Bone marrow (tissue), 2 donors: ENCODE results near the gene MPHOSPH6.
"Not testable (repeated sequence)": the region's sequence is repeated elsewhere in the genome, so short reads cannot be mapped to it uniquely, and the experiment has no call there.

ENCODE experiments used
- DNase-seq, 2 donors: peaks; one replicate each; lab custom pipeline; 2025; lab: John Stamatoyannopoulos, UW

MPHOSPH6 gene

DNA sequence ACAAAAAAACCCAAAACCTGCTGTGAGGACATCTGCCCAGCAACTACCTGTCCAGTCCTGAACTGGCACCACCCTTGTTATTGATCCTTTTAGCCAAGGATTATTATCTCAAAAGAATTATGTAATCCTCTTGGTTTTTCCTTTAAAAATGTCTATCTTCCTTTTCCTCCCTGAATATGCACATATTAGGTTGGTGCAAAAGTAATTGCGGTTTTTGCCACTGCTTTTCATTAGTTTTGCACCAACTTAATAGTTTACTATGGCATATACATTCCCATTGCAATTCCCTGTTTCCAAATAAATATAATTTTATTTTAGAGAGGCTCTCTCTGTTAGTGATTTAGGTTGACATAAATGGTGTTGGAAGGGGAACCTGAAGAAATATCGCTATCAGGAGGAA is 51.3 kb downstream of the MPHOSPH6 start:
- no peak for DNase-seq

DNA sequence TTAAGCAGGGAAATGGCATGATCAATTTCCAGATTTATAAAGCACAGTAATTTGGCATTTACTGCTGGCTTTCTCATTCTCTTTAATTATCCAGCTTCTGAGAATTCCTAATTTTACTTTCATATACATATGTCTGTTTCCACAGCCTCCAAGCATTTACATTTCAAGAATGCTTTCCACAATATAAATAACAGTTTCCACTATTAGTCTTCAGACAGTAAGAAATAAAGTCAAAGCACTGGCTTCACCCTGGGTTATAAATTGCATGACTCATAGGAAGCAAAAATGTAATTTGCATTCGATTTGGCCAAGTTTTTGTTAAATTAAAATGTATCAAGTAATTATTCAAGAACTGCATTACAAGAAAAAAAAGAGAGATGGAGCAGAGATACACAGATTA is 53.5 kb downstream of the MPHOSPH6 start:
- no peak for DNase-seq

DNA sequence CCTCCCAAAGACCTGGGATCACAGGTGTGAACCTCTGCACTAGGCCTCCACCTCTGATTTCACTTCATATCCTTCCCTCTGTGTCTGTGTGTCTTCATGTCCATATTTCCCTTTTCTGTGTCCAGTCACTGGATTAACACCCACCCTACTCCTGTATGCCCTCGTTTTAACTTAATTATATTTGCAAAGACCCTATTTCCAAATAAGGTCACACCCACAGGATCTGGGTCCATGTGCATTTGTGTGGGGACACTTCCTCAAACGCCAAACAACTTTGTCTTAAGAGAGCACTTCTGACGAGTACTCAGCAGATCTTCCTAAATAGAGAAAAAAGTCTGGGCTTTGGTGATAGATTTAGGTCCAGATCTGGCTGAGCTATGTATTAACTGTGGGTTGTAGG is 56.3 kb downstream of the MPHOSPH6 start:
- DNase-seq = no peak

DNA sequence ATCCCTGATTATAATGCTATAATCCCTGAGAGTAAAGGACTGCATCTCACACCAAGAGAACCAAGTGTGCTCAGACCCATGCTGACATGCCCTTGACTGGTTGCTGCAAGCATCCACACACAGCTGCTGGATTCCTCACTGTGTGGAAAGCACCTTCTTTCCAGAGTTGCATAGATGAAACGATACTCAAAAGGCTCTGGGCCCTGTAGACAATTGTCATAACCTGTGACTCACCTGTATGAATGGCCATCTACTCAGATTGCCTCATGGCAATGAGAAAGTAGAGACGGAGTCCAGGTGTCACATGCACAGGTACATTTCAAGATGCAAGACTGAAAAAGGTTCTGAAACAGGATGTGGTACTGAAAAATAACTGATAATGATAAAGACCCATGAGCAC is 58.1 kb downstream of the MPHOSPH6 start:
- no peak for DNase-seq

DNA sequence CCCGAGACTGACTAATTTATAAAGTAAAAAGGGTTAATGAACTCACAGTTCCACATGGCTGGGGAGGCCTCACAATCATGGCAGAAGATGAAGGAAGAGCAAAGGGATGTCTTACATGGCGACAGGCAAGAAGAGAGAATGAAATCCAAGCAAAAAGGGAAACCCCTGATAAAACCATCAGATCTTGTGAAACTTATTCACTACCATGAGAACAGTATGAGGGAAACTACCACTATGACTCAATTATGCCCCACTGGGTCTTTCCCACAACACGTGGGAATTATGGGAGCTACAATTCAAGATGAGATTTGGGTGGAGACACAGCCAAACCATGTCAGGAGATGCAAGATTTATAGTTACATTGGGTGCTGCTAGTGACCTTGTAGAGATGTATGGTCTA is 60.8 kb downstream of the MPHOSPH6 start:
- DNase-seq = not testable (repeated sequence)

DNA sequence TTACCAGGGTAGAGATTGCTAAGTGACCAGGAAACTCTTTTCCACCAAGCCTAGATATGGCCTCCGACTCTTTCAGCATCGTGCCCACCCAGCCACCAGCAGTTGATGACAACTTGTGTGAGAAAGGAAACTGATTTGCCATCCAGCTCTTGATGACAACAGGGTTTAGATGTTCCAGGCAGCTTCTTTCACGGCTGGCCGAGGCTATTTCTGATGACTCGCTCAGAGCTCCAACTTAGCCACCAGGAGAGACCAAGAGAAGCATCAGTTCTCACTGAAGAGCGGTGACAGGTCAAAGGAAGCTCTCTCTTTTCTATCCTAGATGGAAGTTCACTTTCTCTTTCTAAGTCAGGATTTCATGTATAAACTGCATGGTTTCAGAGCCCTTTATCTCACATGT is 61.2 kb downstream of the MPHOSPH6 start:
- no peak for DNase-seq

DNA sequence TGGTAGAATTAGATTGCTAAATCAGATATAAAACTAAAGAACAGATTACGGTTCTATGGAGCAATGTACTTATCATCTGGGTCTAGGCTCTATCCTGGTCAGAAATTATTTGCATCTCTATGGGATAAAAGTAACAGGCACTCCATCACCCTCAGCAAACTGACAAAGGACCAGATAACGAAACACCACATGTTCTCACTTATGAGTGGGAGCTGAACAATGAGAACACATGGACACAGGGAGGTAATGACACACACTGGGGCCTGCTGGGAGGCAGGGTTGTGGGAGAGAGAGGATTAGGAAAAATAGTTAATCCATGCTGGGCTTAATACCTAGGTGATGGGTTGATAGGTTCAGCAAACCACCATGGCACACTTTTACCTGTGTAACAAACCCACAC is 61.9 kb downstream of the MPHOSPH6 start:
- no peak for DNase-seq

DNA sequence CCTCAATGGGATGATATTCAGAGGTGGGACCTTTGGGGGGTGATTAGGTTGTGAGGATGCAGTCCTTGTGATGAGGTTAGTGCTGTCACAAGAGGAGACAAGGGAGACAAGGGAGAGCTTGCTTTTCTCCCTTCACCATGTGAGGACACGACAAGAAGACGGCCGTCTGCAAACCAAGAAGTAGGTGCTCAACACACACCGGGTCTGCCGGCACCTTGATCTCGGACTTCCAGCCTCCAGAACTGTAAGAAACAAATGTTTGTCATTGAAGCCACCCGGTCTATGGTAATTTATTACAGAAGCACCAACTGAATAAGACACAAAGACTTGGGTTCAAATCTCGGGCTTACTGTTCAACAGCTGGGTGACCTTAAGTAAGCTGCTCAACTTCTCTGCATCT is 64.9 kb downstream of the MPHOSPH6 start:
- no peak for DNase-seq
